UCSD-AML1 (cell line): Measurements from ENCODE around the gene SSTR1.

ENCODE experiments used
- DNase-seq: peaks from one replicate; lab custom pipeline; 2025; ENCODE audit not compliant: unreplicated experiment; lab: John Stamatoyannopoulos, UW

SSTR1 gene

GRCh38 chr14:38233218-38233617 lies 25.5 kb downstream of the SSTR1 start:
- DNase-seq, result no peak

GRCh38 chr14:38238332-38238731 lies 30.6 kb downstream of the SSTR1 start:
- no peak for DNase-seq

GRCh38 chr14:38238878-38239277 lies 31.2 kb downstream of the SSTR1 start:
- no peak for DNase-seq

GRCh38 chr14:38243696-38244240 lies 36.1 kb downstream of the SSTR1 start:
- no peak for DNase-seq

- DNase-seq, result no peak
Observed at GRCh38 chr14:38248321-38249028, 40.8 kb downstream of the SSTR1 start.

- no peak for DNase-seq
Observed at GRCh38 chr14:38250331-38250730, 42.6 kb downstream of the SSTR1 start.

- DNase-seq, result no peak
Observed at GRCh38 chr14:38252066-38252710, 44.5 kb downstream of the SSTR1 start.

- no peak for DNase-seq
Observed at GRCh38 chr14:38253676-38254075, 46.0 kb downstream of the SSTR1 start.

- no peak for DNase-seq
Observed at GRCh38 chr14:38254571-38255407, 47.1 kb downstream of the SSTR1 start.

GRCh38 chr14:38255408-38255672 lies 47.6 kb downstream of the SSTR1 start:
- DNase-seq, result no peak

GRCh38 chr14:38255673-38256532 lies 48.2 kb downstream of the SSTR1 start, which contains the start of gene CLEC14A:
Gene CLEC14A, minus strand, starts transcription at chr14:38256093. Its CDS starts 71 bp downstream, at chr14:38256022.
- DNase-seq, result no peak

GRCh38 chr14:38256533-38256840 lies 48.8 kb downstream of the SSTR1 start:
- DNase-seq, result no peak

GRCh38 chr14:38257507-38257906 lies 49.8 kb downstream of the SSTR1 start:
- no peak for DNase-seq

- no peak for DNase-seq
Observed at GRCh38 chr14:38261620-38262019, 53.9 kb downstream of the SSTR1 start.
